BLaER1 treated with 17β-estradiol and CSF1 and Interleukin-3, amounts not matched to agents 10 nM and 100 nM (cell line): ENCODE measurements around the gene LSS.
"Not testable (repeated sequence)": the region's sequence is repeated elsewhere in the genome, so short reads cannot be mapped to it uniquely, and the experiment has no call there.

Experiments used
- H3K27ac ChIP-seq, 11 experiments: shearing (Covaris generic); formaldehyde crosslinking; 2 replicates each; pipeline ENCODE4 v1.8.1; 2022
- H3K27me3 ChIP-seq, 11 experiments: shearing (Covaris generic); formaldehyde crosslinking; 2 replicates each; pipeline ENCODE4 v1.8.1; 2022
- H3K36me3 ChIP-seq, 11 experiments: shearing (Covaris generic); formaldehyde crosslinking; 2 replicates each; pipeline ENCODE4 v1.8.1; 2022
- H3K4me1 ChIP-seq, 10 experiments: shearing (Covaris generic); formaldehyde crosslinking; 2 replicates each; pipeline ENCODE4 v1.8.1; 2022
- H3K4me2 ChIP-seq, 11 experiments: shearing (Covaris generic); formaldehyde crosslinking; 2 replicates each; pipeline ENCODE4 v1.8.1; 2022
- H3K4me3 ChIP-seq, 10 experiments: shearing (Covaris generic); formaldehyde crosslinking; 2 replicates each; pipeline ENCODE4 v1.8.1; 2022
- H3K9ac ChIP-seq, 11 experiments: shearing (Covaris generic); formaldehyde crosslinking; 2 replicates each; pipeline ENCODE4 v1.8.1; 2022
- H3K9me3 ChIP-seq, 11 experiments: shearing (Covaris generic); formaldehyde crosslinking; replicated peaks in 1 of 11; 2 replicates each; pipeline ENCODE4 v1.8.1; 2022
- H4K20me1 ChIP-seq, 11 experiments: shearing (Covaris generic); formaldehyde crosslinking; 2 replicates each; pipeline ENCODE4 v1.8.1; 2022
- Cebpa-rat ChIP-seq, 11 experiments: shearing (Covaris generic); IDR thresholded peaks; 2 replicates each; pipeline ENCODE4 v1.8.1; 2022

Gene LSS

GRCh38 chr21:46145840-46146691, 82.5 kb downstream of the LSS start:
- Histone ChIP-seq H4K20me1 (no peaks in the 10 kb centered on the region; a peak in 1 of 22 replicates), H3K4me1 (peaks cover 3 to 47% (median 42%) of the 10 kb centered on the region in 10 experiments; a peak in 19 of 20 replicates), H3K9me3 (peaks cover 0 to 11% (median 8%) of the 10 kb centered on the region in 11 experiments; a peak in 16 of 22 replicates), H3K4me3 (no peak overlapping the region), H3K36me3 (no peaks in the 10 kb centered on the region), H3K9ac (peak overlapping the region in 6 of 11 experiments; percentile 2 to 51 (median 28); a peak in 5 of 22 replicates), H3K4me2 (peak overlapping the region in 9 of 11 experiments; percentile 21 to 87 (median 71); a peak in 18 of 22 replicates), H3K27me3 (peaks cover 0 to 4% (median 0%) of the 10 kb centered on the region in 11 experiments; a peak in 2 of 22 replicates), H3K27ac (no peak overlapping the region)
- no peak for TF ChIP-seq Cebpa-rat (IDR thresholded peaks at IDR 0.05)

GRCh38 chr21:46145159-46145839, 83.3 kb downstream of the LSS start:
- H3K36me3 ChIP-seq, result no peaks in the 10 kb centered on the region
- 0 out of 22 replicates have a peak overlapping the region, but pooled peaks of 1 of the 11 experiments have one; percentile 14 for H3K9ac ChIP-seq
- H3K27ac ChIP-seq, result no peak overlapping the region; a peak in 1 of 22 replicates
- peaks cover 0 to 4% (median 0%) of the 10 kb centered on the region in 11 experiments; a peak in 3 of 22 replicates for H3K27me3 ChIP-seq
- peaks cover 3 to 53% (median 47%) of the 10 kb centered on the region in 10 experiments; a peak in 19 of 20 replicates for H3K4me1 ChIP-seq
- peaks cover 0 to 11% (median 8%) of the 10 kb centered on the region in 11 experiments; a peak in 16 of 22 replicates for H3K9me3 ChIP-seq
- H4K20me1 ChIP-seq, result no peaks in the 10 kb centered on the region; a peak in 1 of 22 replicates
- no peak overlapping the region for H3K4me3 ChIP-seq
- TF ChIP-seq Cebpa-rat (IDR thresholded peaks at IDR 0.05), result no peak
- H3K4me2 ChIP-seq, result peak overlapping the region in 7 of 11 experiments; percentile 0 to 32 (median 17); a peak in 6 of 22 replicates

- Histone ChIP-seq H3K27me3 (peaks cover 0 to 6% (median 0%) of the 10 kb centered on the region in 11 experiments; a peak in 3 of 22 replicates), H3K36me3 (no peaks in the 10 kb centered on the region), H3K27ac (no peak overlapping the region; a peak in 1 of 22 replicates), H3K9ac (0 out of 22 replicates have a peak overlapping the region, but pooled peaks of 1 of the 11 experiments have one; percentile 14), H3K4me2 (peak overlapping the region in 7 of 11 experiments; percentile 0 to 32 (median 17); a peak in 6 of 22 replicates), H3K4me3 (no peak overlapping the region), H3K4me1 (peaks cover 3 to 53% (median 47%) of the 10 kb centered on the region in 10 experiments; a peak in 19 of 20 replicates), H4K20me1 (no peaks in the 10 kb centered on the region; a peak in 1 of 22 replicates), H3K9me3 (peaks cover 0 to 11% (median 8%) of the 10 kb centered on the region in 11 experiments; a peak in 16 of 22 replicates)
- TF ChIP-seq Cebpa-rat (IDR thresholded peaks at IDR 0.05), result no peak
These were observed 84.0 kb downstream of the LSS start for GRCh38 chr21:46144464-46145070.

- Histone ChIP-seq H4K20me1 (no peaks in the 10 kb centered on the region; a peak in 1 of 22 replicates), H3K27ac (no peak overlapping the region)
These were observed 85.7 kb downstream of the LSS start for GRCh38 chr21:46142582-46143473.

GRCh38 chr21:46141767-46142581, 86.6 kb downstream of the LSS start:
- peaks cover 0 to 11% (median 8%) of the 10 kb centered on the region in 11 experiments; a peak in 16 of 22 replicates for H3K9me3 ChIP-seq
- peak overlapping the region in 1 of 11 experiments; percentile 0; a peak in 1 of 22 replicates for H3K9ac ChIP-seq

More at GRCh38 chr21:46142582-46143473, 85.7 kb downstream of the LSS start:
- peak overlapping the region in 5 of 11 experiments; percentile 51 to 73 (median 69); a peak in 6 of 22 replicates for H3K4me2 ChIP-seq
- H3K9me3 ChIP-seq, result peaks cover 0 to 11% (median 8%) of the 10 kb centered on the region in 11 experiments; a peak in 16 of 22 replicates
- no peak for TF ChIP-seq Cebpa-rat (IDR thresholded peaks at IDR 0.05)
- H3K27me3 ChIP-seq, result peaks cover 0 to 6% (median 0%) of the 10 kb centered on the region in 11 experiments; a peak in 3 of 22 replicates
- no peak overlapping the region for H3K4me3 ChIP-seq
- H3K9ac ChIP-seq, result no peak overlapping the region
- no peaks in the 10 kb centered on the region for H3K36me3 ChIP-seq
- H3K4me1 ChIP-seq, result peaks cover 3 to 53% (median 47%) of the 10 kb centered on the region in 10 experiments; a peak in 19 of 20 replicates

GRCh38 chr21:46140352-46141003, 88.1 kb downstream of the LSS start:
- H3K27ac ChIP-seq, H3K4me3 ChIP-seq, H3K27me3 ChIP-seq, H3K36me3 ChIP-seq, H4K20me1 ChIP-seq, H3K9ac ChIP-seq: not testable (repeated sequence)
- H3K4me2 ChIP-seq, result peak overlapping the region in 7 of 11 experiments; percentile 32 to 77 (median 69); a peak in 7 of 22 replicates
- H3K4me1 ChIP-seq, result peaks cover 3 to 36% (median 31%) of the 10 kb centered on the region in 10 experiments; a peak in 19 of 20 replicates
- peaks cover 0 to 11% (median 8%) of the 10 kb centered on the region in 11 experiments; a peak in 16 of 22 replicates for H3K9me3 ChIP-seq

More at GRCh38 chr21:46141767-46142581, 86.6 kb downstream of the LSS start:
- H3K27me3 ChIP-seq, result peaks cover 0 to 6% (median 0%) of the 10 kb centered on the region in 11 experiments; a peak in 3 of 22 replicates
- no peaks in the 10 kb centered on the region for H3K36me3 ChIP-seq
- H3K4me3 ChIP-seq, result peak overlapping the region in 1 of 10 experiments; percentile 38; a peak in 1 of 20 replicates
- no peak overlapping the region for H3K27ac ChIP-seq
- H3K4me1 ChIP-seq, result peaks cover 3 to 49% (median 44%) of the 10 kb centered on the region in 10 experiments; a peak in 19 of 20 replicates
- TF ChIP-seq Cebpa-rat (IDR thresholded peaks at IDR 0.05), result no peak
- H3K4me2 ChIP-seq, result peak overlapping the region; percentile 41 to 77 (median 66)
- no peaks in the 10 kb centered on the region; a peak in 2 of 22 replicates for H4K20me1 ChIP-seq
